ENCODE data around the gene ATP2A3.
"Not testable (repeated sequence)": the region's sequence is repeated elsewhere in the genome, so short reads cannot be mapped to it uniquely, and the experiment has no call there.

The ATP2A3 gene

GRCh38 chr17:3991699-3992098, 27.5 kb upstream of the ATP2A3 start:
- DNase-seq (ENCODE audit: low read depth, low spot score): not testable (repeated sequence)

GRCh38 chr17:3990386-3991127, 26.3 kb upstream of the ATP2A3 start:
- no peak for DNase-seq (ENCODE audit: low read depth, low spot score)

- DNase-seq (ENCODE audit: low read depth, low spot score): no peak
Measured at GRCh38 chr17:3989041-3989886, 25.0 kb upstream of the ATP2A3 start.

GRCh38 chr17:3988297-3989040, 24.2 kb upstream of the ATP2A3 start:
- no peak for DNase-seq (ENCODE audit: low read depth, low spot score)

GRCh38 chr17:3986939-3987335, 22.7 kb upstream of the ATP2A3 start:
- no peak for DNase-seq (ENCODE audit: low read depth, low spot score)

- DNase-seq (ENCODE audit: low read depth, low spot score): no peak
Measured at GRCh38 chr17:3986270-3986938, 22.2 kb upstream of the ATP2A3 start.

- no peak for DNase-seq (ENCODE audit: low read depth, low spot score)
Measured at GRCh38 chr17:3985846-3986245, 21.6 kb upstream of the ATP2A3 start.

GRCh38 chr17:3983606-3984484, 19.6 kb upstream of the ATP2A3 start:
- no peak for DNase-seq (ENCODE audit: low read depth, low spot score)

- no peak for DNase-seq (ENCODE audit: low read depth, low spot score)
Measured at GRCh38 chr17:3982541-3983017, 18.3 kb upstream of the ATP2A3 start.

- no peak for DNase-seq (ENCODE audit: low read depth, low spot score)
Measured at GRCh38 chr17:3982113-3982512, 17.9 kb upstream of the ATP2A3 start.

GRCh38 chr17:3981455-3981854, 17.2 kb upstream of the ATP2A3 start:
- DNase-seq (ENCODE audit: low read depth, low spot score): no peak

- DNase-seq (ENCODE audit: low read depth, low spot score): no peak
Measured at GRCh38 chr17:3980381-3981014, 16.3 kb upstream of the ATP2A3 start.

GRCh38 chr17:3979290-3979611, 15.0 kb upstream of the ATP2A3 start:
- no peak for DNase-seq (ENCODE audit: low read depth, low spot score)

- no peak for DNase-seq (ENCODE audit: low read depth, low spot score)
Measured at GRCh38 chr17:3978421-3979289, 14.4 kb upstream of the ATP2A3 start.

- no peak for DNase-seq (ENCODE audit: low read depth, low spot score)
Measured at GRCh38 chr17:3977387-3977786, 13.2 kb upstream of the ATP2A3 start.

GRCh38 chr17:3976675-3977171, 12.5 kb upstream of the ATP2A3 start:
- no peak for DNase-seq (ENCODE audit: low read depth, low spot score)

GRCh38 chr17:3974980-3975379, 10.7 kb upstream of the ATP2A3 start:
- no peak for DNase-seq (ENCODE audit: low read depth, low spot score)

- DNase-seq (ENCODE audit: low read depth, low spot score): no peak
Measured at GRCh38 chr17:3974138-3974687, 10.0 kb upstream of the ATP2A3 start.
